Left lung (tissue), 10 donors: ENCODE measurements around the gene DISC1. TPM values are rescaled to one million over a fixed set of nuclear protein-coding genes. Genes with fewer than 3 reads are reported as not detected.

Experiments
- ATAC-seq: fragments of 200-7000 bp; cut with Tn5 transposase; one replicate; pipeline ENCODE4 v1.9.1; 2020; ENCODE audit warnings: moderate library complexity
- DNase-seq, 4 donors: peaks; one replicate each; pipeline ENCODE4 v3.0.0-alpha.2; 2013 to 2020
- H3K27ac ChIP-seq, 2 donors: fragments of 200-600 bp; sonication (generic) in 1 of 2; one replicate each; pipeline versions ENCODE4 v1.5.0 to v1.8.0; 2020 to 2021
- H3K27me3 ChIP-seq, 2 donors: fragments of 200-600 bp; sonication (generic) in 1 of 2; one replicate each; pipeline versions ENCODE4 v1.5.0 to v1.8.0; 2020 to 2021
- H3K36me3 ChIP-seq, 2 donors: fragments of 200-600 bp; sonication (generic) in 1 of 2; one replicate each; pipeline versions ENCODE4 v1.5.0 to v1.8.0; 2020 to 2021
- H3K4me1 ChIP-seq, 2 donors: fragments of 200-600 bp; one replicate each; pipeline ENCODE4 v1.8.0; 2021
- H3K4me3 ChIP-seq, 2 donors: fragments of 200-600 bp; sonication (generic) in 1 of 2; one replicate each; pipeline versions ENCODE4 v1.5.0 to v1.8.0; 2020 to 2021; ENCODE audit warnings: mild to moderate bottlenecking in 1 of 2
- H3K9me3 ChIP-seq, 2 donors: fragments of 200-600 bp; sonication (generic) in 1 of 2; one replicate each; pipeline versions ENCODE4 v1.5.0 to v1.8.0; 2020 to 2021
- CTCF ChIP-seq, 2 donors: fragments of 200-600 bp; sonication (generic) in 1 of 2; IDR thresholded peaks; one replicate each; pipeline versions ENCODE4 v1.5.0 to v1.8.0; 2021; ENCODE audit warnings: antibody characterized with exemption in 2 of 2
- intact Hi-C, 2 donors: fragments of 100-400 bp; cut with DNase I; formaldehyde crosslinking; loops; one replicate each; pipeline versions ENCODE4 v1.11.2 to v1.14.2; 2022
- polyA plus RNA-seq, 6 donors: library from polyadenylated mRNA; unstranded; fragments of 120-200 nt; gene quantifications; one replicate each; pipeline ENCODE4 v1.2.1, GENCODE V29; 2013; ENCODE audit not compliant: insufficient read length in 6 of 6
- total RNA-seq, 2 donors: library from RNA; stranded (reverse); fragmentation: NEBNext Ultra II Directional; extraction: Animal tissue kit (Norgen Biotek cat#: 25700); gene quantifications; one replicate each; pipeline ENCODE4 v1.2.1, GENCODE V29; 2021
- donor health status: DM: no; HTN: yes; CAD: no.
- donor health status: DM: no; HTN: no; CAD: no.

Gene DISC1
- total and polyA plus RNA-seq, 8 donors: 3.9 to 11.7 (median 10.5) TPM

GRCh38 chr1:231950331-231951128 is 323.9 kb downstream of the DISC1 start:
- TF ChIP-seq CTCF (IDR thresholded peaks at IDR 0.05): no peak
- DNase-seq: no peak

GRCh38 chr1:231951374-231951773 is 324.8 kb downstream of the DISC1 start:
- Histone ChIP-seq H3K36me3 (no peaks in the 10 kb centered on the region), H3K27me3 (no peaks in the 10 kb centered on the region), H3K9me3 (no peaks in the 10 kb centered on the region), H3K4me3 (no peak overlapping the region), H3K27ac (no peak overlapping the region), H3K4me1 (no peaks in the 10 kb centered on the region)
- ATAC-seq: no peak
- intact Hi-C loops: no loop called here
- TF ChIP-seq CTCF (IDR thresholded peaks at IDR 0.05): no peak
- DNase-seq: no peak

More at GRCh38 chr1:231950331-231951128, 323.9 kb downstream of the DISC1 start:
- H3K9me3 ChIP-seq: no peaks in the 10 kb centered on the region
- no peaks in the 10 kb centered on the region for H3K27me3 ChIP-seq
- H3K4me3 ChIP-seq: no peak overlapping the region
- H3K27ac ChIP-seq: no peak overlapping the region
- no peak for ATAC-seq
- H3K36me3 ChIP-seq: no peaks in the 10 kb centered on the region
- intact Hi-C loops: no loop called here
- no peaks in the 10 kb centered on the region for H3K4me1 ChIP-seq

GRCh38 chr1:231952154-231952553 is 325.6 kb downstream of the DISC1 start:
- no peaks in the 10 kb centered on the region for H3K9me3 ChIP-seq
- no peak for TF ChIP-seq CTCF (IDR thresholded peaks at IDR 0.05)
- H3K27me3 ChIP-seq: no peaks in the 10 kb centered on the region
- ATAC-seq (no peak), DNase-seq (no peak)
- no peaks in the 10 kb centered on the region for H3K4me1 ChIP-seq
- intact Hi-C loops: no loop called here
- H3K27ac ChIP-seq: no peak overlapping the region
- no peaks in the 10 kb centered on the region for H3K36me3 ChIP-seq
- H3K4me3 ChIP-seq: no peak overlapping the region

GRCh38 chr1:231953660-231954059 is 327.1 kb downstream of the DISC1 start:
- ATAC-seq: no peak
- intact Hi-C loops: no loop called here
- H3K9me3 ChIP-seq: no peaks in the 10 kb centered on the region
- no peaks in the 10 kb centered on the region for H3K36me3 ChIP-seq
- no peak overlapping the region for H3K27ac ChIP-seq
- H3K4me3 ChIP-seq: no peak overlapping the region
- no peaks in the 10 kb centered on the region for H3K4me1 ChIP-seq
- H3K27me3 ChIP-seq: no peaks in the 10 kb centered on the region
- no peak for TF ChIP-seq CTCF (IDR thresholded peaks at IDR 0.05)
- no peak for DNase-seq

GRCh38 chr1:231954751-231955150 is 328.2 kb downstream of the DISC1 start:
- Histone ChIP-seq H3K4me3 (no peak overlapping the region), H3K9me3 (no peaks in the 10 kb centered on the region), H3K27me3 (no peaks in the 10 kb centered on the region), H3K4me1 (no peaks in the 10 kb centered on the region), H3K27ac (no peak overlapping the region), H3K36me3 (no peaks in the 10 kb centered on the region)
- no peak for DNase-seq
- no peak for ATAC-seq
- TF ChIP-seq CTCF (IDR thresholded peaks at IDR 0.05): no peak
- intact Hi-C loops: no loop called here
